NB4 (cell line): ENCODE data around the gene NSMF.
"Not testable (repeated sequence)": the region's sequence is repeated elsewhere in the genome, so short reads cannot be mapped to it uniquely, and the experiment has no call there.

Experiments
- DNase-seq: peaks from one replicate; pipeline ENCODE4 v3.0.0; 2010; ENCODE audit warnings: low read depth
- H3K4me3 ChIP-seq: one replicate; pipeline ENCODE4 v1.5.1; 2011; ENCODE audit warnings: mild to moderate bottlenecking, low read depth, low read length, moderate library complexity
- CTCF ChIP-seq: IDR thresholded peaks from one replicate; pipeline ENCODE4 v1.5.1; 2012; ENCODE audit warnings: low read depth, low read length
- MAX ChIP-seq: IDR thresholded peaks from 2 replicates; pipeline ENCODE4 v1.6.1; 2011; ENCODE audit warnings: low read depth, low read length
- MYC ChIP-seq: IDR thresholded peaks from 2 replicates; pipeline ENCODE4 v1.6.1; 2011; ENCODE audit warnings: low read depth, low read length
- POLR2A ChIP-seq: IDR thresholded peaks from 2 replicates; pipeline ENCODE4 v1.6.1; 2011; ENCODE audit warnings: mild to moderate bottlenecking; ENCODE audit not compliant: insufficient read length; ENCODE audit errors: extremely low read depth

The NSMF gene

GRCh38 chr9:137467896-137468295 lies 8.8 kb upstream of the NSMF start:
- TF ChIP-seq MYC (no peak), CTCF (no peak), MAX (no peak), POLR2A (no peak)
- H3K4me3 ChIP-seq: no peak overlapping the region
- no peak for DNase-seq

- H3K4me3 ChIP-seq: no peak overlapping the region
- no peak for DNase-seq
- no peak for TF ChIP-seq CTCF
- TF ChIP-seq MAX: no peak
- no peak for TF ChIP-seq POLR2A
- no peak for TF ChIP-seq MYC
Measured at GRCh38 chr9:137467161-137467581, 8.0 kb upstream of the NSMF start.

- DNase-seq: not testable (repeated sequence)
Measured at GRCh38 chr9:137466389-137467085, 7.4 kb upstream of the NSMF start.

GRCh38 chr9:137465720-137466388 lies 6.7 kb upstream of the NSMF start:
- no peak overlapping the region for H3K4me3 ChIP-seq
- no peak for TF ChIP-seq POLR2A
- TF ChIP-seq MYC: no peak
- no peak for TF ChIP-seq MAX
- TF ChIP-seq CTCF: no peak
- no peak for DNase-seq

More at GRCh38 chr9:137466389-137467085, 7.4 kb upstream of the NSMF start:
- not testable (repeated sequence) for H3K4me3 ChIP-seq

GRCh38 chr9:137465000-137465719 lies 6.0 kb upstream of the NSMF start:
- no peak for DNase-seq
- TF ChIP-seq MYC (no peak), POLR2A (no peak), MAX (no peak), CTCF (no peak)
- no peak overlapping the region for H3K4me3 ChIP-seq

GRCh38 chr9:137464291-137464999 lies 5.3 kb upstream of the NSMF start:
- no peak for DNase-seq
- no peak for TF ChIP-seq CTCF
- no peak for TF ChIP-seq MYC
- no peak for TF ChIP-seq MAX
- no peak for TF ChIP-seq POLR2A
- H3K4me3 ChIP-seq: no peak overlapping the region
